HG03025 (cell line): ENCODE data around the gene ADAMTS8.
A peak's percentile ranks its signal among the peaks of the same experiment; 100 is the strongest.
"Not testable (repeated sequence)": the region's sequence is repeated elsewhere in the genome, so short reads cannot be mapped to it uniquely, and the experiment has no call there.

Experiments
- ATAC-seq: cut with Tn5 transposase; IDR thresholded peaks from one replicate; pipeline ENCODE4 v1.9.1; 2021; ENCODE audit warnings: mild to moderate bottlenecking, moderate library complexity; ENCODE audit not compliant: unreplicated experiment, low FRiP score

Gene ADAMTS8

DNA sequence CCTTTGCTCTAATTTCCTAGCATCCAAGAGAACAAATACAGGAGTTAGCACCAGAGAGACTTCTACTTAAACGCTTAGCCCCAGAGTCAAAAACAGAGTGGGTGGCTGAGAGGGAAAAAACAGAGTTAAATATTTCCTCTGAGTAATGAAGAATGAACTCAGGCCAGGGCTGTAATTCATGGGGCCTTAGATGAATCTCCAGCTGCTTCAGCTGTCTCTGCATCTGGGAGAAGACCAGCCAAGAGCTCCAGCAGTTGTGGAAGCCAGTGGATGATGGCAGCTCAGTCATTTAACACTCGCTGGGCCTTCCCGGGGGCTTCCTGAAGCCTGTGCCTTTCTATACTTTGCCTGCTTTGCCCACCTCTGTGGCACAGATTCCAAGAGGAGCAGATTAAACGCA lies 14.3 kb upstream of the ADAMTS8 start:
- ATAC-seq = no peak

DNA sequence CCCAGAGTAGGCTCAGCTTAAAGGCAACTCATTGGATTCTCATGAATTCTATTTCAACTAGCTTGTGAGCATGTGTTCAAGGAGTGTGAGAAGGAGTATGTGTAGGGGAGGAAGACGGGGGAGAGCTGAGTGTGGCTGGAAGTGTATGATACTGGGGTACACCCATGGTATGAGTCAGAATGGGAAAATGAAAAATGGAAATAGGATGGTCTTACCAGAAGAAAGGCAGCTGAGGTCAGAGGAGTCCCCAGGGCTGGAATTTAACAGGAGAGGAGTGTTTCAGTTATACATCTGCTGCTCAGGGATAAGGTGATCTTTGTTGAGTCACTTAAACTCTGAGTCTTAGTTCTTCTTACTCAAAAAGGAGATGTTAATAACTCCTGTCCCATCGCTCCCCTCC lies 13.3 kb upstream of the ADAMTS8 start:
- no peak for ATAC-seq

DNA sequence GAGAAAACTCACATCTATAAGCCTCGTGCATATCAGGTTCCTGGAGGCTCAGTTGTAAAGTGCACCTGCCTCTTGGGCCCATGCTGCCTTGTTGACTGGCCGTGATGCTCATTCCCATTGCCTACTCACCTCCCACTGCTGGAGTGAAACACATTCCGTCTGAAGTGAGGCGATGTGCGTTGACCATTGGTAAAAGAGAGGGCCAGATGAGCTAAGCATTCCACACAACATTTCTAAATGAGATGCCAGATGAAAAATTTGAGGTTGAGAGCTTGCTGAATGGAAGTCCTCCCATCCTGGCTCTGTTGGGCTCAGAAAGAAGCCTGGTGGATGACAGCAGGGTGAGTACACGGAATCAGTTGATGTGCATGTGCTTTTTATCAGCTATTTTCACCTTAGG lies 11.5 kb upstream of the ADAMTS8 start:
- ATAC-seq = no peak

DNA sequence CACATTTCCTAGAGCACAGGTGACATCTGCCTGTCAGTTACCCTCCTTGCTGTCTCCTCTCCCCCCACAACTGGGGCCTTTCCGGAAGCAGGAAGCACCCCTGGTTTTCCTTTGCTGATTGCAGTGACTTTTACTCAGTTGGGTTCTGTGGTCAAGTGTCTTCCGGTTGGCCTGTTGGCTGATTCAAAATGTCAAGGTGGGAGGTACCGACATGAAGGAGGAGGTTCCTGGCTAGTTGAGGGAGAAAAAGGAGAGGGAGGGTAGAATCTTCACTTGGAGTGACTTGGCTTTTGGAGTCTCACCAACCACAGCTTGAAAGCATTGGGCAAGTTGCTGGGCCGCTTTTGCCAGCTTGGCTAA lies 10.7 kb upstream of the ADAMTS8 start:
- ATAC-seq = no peak

DNA sequence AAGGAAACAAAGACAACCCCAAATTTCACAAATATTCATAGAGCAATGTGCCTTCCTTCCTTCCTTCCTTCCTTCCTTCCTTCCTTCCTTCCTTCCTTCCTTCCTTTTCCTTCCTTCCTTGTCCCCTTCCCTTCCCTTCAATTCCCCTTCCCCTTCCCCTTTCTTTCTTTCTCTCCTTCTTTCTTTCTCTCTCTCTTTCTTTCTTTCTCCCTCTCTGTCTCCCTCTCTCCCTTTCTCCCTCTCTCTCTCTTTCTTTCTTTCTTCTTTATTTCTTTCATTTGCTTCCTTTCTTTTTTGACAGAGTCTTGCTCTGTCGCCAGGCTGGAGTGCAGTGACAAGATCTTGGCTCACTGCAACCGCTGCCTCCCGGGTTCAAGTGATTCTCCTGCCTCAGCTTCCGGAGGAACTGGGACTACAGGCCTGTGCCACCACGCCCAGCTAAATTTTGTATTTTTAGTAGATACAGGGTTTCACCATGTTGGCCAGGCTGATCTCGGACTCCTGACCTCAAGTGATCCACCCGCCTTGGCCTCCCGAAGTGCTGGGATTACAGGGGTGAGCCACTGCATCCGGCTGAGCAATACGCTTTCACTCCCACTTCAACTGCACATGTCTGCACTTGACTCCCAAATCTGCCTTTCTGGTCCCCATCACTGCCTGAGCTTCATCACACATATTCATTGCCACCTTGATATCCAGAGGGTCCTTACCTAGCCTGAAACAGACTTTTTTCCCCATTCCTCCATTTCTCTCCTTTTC lies 10.2 kb upstream of the ADAMTS8 start:
- ATAC-seq = not testable (repeated sequence)

DNA sequence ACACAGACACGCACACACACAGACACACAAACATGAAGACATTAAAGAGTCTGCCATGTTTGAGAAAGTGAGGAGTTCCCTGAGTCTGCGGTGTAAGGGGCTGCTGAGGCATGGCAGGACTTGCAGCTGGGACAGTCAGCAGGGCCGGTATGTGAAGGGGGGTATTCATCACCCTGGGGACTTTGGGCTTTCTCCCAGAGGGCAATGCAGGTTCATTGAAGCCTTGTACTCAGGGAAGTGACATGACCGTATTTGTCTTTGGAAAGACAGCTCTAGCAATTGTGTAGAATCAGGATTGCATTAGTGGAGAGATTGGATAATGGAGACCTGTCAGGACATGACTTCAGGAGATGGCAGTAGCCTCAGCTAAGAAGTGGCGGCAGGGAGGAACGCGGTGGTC lies 9.4 kb upstream of the ADAMTS8 start:
- no peak for ATAC-seq

DNA sequence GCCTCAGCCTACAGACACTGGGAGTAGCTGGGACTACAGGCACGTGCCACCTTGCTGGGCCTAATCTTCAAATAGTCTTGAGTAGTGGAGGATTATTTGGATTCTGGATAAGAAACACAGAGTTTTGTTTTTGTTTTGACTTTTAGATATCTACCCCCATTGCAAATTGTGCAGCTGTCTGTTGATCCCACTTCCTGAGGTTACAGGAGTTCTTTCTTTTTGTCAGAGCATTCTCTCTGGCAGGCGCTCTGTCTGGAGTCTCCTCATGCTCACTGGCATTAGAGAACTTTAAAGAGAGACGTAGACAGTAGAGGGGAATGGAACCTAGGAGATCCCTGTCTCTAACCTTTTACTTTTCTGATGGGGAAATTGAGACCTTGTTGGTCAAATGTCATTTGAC lies 7.8 kb upstream of the ADAMTS8 start:
- ATAC-seq = no peak

DNA sequence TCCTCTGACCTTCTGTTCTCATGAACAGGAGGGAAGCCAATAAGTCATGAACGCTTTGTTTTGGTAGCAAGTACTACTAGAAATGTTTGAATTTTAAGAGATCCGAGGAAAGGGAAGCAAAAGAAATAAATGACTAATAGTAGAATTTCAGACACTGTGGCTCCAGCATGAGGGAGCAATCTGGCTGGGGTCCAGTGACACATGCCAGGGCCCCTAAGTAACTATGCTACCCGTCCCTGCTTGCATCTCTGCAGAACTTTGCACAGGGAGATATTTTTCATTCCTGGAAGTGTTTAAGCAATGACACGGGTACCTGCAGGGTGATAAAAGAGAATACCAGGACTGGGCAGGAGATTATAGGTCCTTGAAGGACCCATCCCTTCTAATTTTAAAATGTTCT lies 7.3 kb upstream of the ADAMTS8 start:
- no peak for ATAC-seq

DNA sequence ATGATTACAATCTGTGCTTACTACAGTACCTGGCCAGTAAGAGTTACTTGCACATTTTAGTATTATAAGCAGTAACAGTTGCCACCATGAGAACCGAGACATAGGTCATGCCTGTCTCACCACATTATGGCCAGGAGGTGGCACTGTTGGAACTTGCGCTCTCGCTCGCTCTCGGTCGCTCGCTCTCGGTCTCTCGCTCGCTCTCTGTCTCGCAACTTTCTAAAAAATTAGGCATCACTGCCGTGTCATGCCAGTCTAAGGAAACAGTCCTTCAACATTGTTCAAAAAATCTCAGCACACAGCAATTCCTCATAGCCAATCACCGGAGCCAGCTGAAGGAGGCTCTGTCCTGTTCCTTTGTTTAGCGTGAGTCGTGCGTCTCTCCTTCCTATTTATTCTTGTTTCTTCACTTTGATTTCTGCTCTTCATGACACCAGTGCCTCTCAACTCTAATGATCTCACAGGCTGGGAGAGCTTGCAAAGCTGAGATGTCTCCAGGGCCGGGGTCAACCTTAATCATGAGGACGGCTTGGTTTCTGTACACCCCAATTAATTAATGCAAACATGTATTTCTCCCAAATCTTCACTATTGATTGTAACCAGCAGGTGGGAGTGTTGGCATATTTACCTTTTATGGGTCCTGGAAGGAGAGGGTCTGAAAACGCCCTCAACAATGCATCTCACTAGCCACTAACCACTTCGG lies 6.3 kb upstream of the ADAMTS8 start:
- peak; percentile 91 for ATAC-seq

DNA sequence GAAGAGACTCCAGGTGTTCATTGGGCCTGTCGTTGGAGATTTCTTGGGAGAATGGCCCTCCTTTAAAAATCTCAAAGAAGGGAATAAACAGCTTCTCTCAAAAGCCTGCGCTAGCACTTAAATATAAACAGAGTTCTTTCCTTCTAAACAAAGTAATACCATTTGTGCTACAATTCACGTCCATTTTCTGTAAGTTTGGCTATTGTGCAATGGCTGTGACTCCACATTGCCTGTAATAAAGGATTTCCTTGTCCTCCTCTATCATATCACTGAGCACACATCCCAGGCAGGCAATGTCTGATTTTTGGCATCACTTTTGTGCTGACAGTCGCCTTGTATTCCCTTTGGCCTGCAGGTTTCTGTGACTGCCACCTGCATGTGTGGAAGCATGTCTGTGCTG lies 4.9 kb upstream of the ADAMTS8 start:
- ATAC-seq = no peak

DNA sequence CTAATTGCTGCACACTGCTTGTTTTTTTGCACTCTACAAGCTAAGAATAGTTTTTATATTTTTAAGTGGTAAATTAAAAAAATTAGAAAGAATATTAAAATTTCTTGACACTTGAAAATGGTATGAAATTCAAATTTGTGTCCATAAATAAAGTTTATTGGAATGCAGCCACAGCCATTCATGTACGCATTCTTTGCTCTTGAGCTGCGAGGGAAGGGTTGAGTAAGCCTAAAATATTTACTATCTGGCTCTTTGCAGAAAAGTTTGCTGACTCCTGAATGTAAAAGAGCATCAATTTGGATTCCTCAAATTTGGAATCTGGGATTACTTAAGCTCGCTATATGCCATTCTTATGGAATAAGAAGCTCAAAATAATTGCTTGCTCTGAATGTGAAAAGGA lies 3.4 kb upstream of the ADAMTS8 start:
- no peak for ATAC-seq

DNA sequence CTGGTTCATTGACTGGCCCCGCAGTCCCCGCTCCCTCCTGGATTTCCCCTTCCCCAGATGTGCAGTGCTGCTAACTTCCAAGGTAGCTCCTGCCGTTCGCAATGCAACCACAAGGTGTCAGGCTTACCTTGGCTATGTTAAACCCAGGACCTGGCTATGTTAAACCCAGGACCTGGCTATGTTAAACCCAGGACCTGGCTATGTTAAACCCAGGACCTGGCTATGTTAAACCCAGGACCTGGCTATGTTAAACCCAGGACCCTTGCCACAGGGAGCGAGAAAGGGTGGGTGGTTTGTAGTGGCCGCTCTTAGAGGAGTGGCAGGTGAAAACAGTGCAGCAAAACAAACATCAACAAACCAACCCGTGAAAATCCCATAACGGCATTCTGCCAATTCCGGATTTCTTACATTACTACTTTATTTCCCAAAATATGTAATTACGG lies 2.9 kb upstream of the ADAMTS8 start:
- ATAC-seq = peak; percentile 42

DNA sequence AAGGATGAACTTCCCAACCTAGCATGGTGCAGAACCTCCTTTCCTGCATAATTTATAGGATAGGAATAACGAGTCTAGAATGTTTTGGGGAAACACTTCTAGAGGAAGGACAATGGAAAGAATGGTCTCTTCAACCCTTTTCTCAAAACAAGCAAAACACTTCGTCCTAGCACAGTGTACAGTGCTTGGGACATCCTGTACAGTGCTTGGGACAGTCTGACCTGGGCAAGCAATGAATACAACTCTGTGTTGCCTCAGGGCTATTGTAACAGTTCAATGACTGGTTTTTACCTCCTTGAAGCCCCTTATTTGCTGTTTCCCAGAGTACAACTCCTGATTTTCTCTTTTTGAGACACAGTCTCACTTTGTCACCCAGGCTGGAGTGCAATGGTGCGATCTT lies 1.6 kb upstream of the ADAMTS8 start:
- no peak for ATAC-seq

DNA sequence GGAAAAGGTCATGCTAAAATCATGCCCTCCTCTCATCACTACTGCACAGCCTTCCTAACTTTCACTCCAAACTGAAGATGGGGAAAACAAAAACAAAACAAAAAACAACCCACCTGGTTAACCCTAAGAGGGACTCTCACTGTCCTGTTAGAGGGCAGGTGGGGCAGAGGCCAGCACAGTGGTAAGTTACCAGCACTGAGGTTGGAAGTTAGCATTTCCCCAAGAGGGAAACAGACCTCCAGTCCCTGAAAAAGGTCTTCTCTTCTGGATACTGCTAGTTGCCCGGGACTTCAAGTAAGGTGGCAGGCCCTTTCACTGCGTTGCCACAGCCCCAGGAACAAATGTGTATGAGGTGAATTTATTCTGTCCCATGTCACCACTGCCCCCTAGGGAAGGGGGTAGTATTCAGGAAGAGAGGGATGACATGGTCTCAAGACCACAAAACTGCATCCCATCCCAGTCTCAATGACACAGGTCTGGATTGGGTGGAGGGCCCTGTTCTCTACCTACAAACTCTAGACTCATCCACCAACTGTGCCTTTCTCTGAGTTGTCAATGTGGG lies 792 bp upstream of the ADAMTS8 start:
- no peak for ATAC-seq

DNA sequence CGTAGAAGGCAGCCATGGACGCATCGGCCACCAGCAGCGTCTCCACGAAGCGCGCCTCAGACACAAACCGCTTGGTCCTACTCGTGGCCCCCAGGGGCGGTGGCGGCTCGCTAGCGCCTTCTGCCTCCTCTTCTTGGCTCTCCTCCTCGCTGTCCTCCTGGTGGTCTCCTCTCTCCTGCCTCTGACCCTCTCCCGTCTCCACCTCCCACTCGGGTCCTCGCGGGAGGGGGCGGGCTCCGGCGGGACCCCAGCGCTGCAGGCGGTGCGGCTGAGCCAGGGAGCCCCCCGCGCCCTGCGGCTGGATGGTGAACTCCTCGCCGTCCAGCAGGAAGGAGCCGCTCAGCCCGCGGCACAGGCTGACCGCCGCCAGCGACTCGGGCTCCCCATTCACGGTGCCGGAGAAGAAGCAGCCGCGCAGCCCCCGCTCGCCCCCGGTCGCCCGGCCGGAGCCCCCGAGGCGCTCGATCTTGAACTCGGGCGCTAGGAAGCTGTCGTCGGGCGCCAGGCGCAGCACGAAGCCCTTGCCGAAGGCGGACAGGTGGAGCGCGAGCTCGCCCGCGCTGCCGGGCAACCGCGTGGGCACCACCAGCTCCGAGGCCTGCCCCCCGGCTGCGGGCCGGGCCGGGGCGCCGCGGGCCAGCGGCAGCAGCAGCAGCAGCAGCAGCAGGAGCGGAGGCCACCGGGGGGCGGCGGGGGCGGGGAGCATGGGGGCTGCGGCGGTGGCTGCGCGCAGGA lies 661 bp downstream of the ADAMTS8 start:
- ATAC-seq = no peak

DNA sequence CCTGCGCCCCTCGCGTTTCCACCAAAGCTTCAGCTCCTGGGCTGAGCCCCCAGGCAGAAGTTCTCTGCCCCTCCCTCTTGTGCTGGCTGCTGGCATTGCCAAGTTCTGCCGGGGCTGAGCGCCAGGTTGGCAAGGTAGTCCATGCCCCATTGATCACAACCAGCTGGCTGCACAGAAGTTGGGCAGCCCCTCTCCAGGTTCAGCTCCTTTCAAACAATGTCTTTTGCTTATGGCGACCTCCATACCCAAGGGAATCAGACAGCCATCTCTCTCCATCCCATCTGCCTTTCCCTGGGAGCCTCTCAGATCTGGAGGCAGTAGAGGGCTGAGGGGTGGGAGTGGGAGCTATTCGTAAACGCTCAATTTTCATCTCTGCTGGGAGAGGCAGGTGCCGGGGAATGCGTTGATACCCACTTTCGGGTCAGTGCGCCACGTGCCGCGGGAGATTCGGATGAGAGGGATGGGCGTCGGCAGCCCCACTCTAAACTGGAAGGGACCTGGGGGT lies 1.5 kb downstream of the ADAMTS8 start:
- no peak for ATAC-seq

DNA sequence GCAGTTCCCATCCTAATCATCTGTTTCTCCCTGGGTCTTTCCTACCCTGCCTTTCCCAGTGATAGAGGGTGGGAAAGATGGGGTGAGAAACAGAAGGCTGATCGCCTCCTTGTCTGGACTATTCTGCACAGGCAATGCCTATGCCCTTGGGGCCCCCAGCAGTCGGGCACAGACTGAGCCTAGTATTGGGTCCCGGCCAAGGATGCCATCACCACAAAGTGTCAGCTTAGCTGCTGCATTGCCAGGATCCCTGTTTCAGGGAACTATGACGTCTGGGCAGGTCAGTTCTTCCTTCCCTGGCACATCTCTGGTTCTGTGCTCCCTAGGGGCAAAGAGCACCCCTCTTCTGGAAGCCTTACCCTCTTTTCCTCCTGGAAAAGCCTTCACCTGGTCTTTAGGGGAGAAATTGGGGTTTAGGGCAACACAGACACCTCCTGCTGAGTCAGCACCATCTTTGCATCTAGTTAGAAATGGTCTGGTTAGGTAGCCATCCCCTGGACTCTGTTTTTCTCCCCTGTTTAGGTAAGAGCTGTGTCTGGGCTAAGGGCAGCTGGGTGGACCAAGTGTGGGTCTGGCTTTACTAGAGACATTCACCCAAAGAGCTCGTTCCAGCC lies 2.1 kb downstream of the ADAMTS8 start:
- ATAC-seq = no peak

DNA sequence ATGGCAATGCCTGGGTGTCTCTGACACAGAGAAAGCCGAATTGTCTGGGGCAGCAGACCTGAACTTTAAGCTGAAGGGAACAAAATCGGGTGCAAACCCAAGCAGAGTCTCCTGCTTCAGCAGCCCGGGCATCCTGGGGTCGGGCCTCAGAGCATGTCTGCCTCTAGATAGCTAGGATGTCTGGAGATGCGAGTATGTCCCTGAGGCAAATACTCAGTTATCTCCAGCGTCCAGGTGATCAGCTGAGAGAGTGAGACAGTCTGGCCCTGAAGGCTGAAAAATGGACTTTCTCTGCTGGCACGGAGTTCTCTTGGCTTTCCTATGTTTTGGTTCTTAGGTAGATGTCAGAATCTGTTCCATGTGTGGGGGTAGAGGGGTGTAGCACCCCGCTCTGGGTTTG lies 3.3 kb downstream of the ADAMTS8 start:
- no peak for ATAC-seq

DNA sequence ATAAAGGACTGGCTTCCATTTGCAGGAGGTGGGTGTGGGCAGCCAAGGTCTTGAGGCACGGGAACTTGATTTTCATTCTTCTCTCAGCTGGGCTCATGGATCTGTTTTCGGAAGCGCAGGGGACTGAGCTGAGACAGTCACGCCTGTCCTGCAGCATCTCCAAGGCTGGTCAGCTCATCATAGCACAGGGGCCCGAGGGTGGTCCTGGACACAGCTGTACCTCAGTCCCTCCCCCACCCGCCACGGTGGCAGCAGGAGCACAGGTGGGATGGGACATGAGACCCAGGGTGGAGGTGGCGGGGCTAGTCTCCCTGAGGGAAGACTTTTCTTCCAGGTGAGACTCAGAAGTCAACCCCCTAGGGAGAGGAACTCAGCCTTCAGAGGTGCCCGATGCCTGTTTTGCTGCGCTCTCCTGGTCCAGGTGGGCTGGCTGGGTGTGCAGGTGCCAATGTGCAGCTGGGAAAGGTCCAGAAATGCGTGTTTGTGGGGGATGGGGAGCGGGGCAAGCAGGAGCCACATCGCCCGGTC lies 3.7 kb downstream of the ADAMTS8 start:
- no peak for ATAC-seq

DNA sequence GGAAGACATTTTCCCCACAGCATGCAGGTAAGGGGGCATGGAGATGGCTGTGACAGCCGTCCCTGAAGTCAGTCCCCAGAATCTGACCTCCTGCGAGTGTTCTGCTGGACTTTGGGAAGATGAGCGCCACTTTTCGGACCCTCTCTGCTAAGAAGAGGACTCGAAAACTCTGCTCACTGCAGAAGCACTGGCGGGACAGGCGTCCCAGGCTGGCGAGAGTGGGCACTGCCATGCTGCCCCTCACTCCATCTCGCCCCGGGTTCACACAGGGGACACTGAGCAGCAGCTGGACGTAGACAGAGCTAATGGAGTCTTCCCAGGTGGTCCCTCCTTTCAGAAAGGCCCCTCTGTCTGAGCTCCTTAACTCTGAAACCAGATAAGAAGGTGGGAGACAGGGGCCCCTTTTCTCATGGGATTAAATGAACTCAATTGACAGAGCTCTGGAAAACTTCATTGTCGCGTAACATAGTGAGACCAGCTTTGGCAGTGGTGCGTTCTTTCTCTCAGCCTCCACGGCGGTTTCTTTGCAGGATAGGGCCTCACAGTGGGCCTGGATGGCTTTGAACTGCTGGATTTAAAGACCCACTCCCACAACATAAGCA lies 4.8 kb downstream of the ADAMTS8 start:
- no peak for ATAC-seq
